ENCODE measurements around the gene DIAPH3.

Gene DIAPH3

DNA sequence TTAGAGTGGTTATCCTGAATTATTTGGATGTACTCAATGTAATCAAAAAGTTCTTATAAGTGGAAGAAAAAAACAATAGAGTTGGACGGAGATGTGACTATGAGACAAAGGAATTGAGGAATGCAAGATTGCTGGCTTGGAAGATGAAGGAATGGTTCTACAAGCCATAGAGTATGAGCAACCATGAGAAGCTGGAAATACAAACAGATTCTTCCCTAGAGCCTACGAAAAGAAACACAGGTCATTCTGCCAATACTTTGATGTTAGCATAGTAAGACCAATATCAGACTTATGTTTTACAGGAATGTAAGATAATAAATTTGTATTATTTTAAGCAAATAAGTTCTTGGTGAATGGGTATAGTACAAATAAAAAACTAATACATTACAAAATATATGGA, 249.2 kb downstream of the DIAPH3 start:
- TF ChIP-seq ZFX (IDR thresholded peaks at IDR 0.05) = no peak
- TF ChIP-seq, protein P1, sequence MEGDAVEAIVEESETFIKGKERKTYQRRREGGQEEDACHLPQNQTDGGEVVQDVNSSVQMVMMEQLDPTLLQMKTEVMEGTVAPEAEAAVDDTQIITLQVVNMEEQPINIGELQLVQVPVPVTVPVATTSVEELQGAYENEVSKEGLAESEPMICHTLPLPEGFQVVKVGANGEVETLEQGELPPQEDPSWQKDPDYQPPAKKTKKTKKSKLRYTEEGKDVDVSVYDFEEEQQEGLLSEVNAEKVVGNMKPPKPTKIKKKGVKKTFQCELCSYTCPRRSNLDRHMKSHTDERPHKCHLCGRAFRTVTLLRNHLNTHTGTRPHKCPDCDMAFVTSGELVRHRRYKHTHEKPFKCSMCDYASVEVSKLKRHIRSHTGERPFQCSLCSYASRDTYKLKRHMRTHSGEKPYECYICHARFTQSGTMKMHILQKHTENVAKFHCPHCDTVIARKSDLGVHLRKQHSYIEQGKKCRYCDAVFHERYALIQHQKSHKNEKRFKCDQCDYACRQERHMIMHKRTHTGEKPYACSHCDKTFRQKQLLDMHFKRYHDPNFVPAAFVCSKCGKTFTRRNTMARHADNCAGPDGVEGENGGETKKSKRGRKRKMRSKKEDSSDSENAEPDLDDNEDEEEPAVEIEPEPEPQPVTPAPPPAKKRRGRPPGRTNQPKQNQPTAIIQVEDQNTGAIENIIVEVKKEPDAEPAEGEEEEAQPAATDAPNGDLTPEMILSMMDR (conservative IDR thresholded peaks at IDR 0.05) = no peak
- H3K27ac ChIP-seq = no peak overlapping the region

- H3K27ac ChIP-seq = no peak overlapping the region
- TF ChIP-seq, protein P1 (conservative IDR thresholded peaks at IDR 0.05) = peak; percentile 75
- no peak for TF ChIP-seq ZFX (IDR thresholded peaks at IDR 0.05)
Measured at GRCh38 chr13:59906413-59907049, 257.2 kb downstream of the DIAPH3 start.

DNA sequence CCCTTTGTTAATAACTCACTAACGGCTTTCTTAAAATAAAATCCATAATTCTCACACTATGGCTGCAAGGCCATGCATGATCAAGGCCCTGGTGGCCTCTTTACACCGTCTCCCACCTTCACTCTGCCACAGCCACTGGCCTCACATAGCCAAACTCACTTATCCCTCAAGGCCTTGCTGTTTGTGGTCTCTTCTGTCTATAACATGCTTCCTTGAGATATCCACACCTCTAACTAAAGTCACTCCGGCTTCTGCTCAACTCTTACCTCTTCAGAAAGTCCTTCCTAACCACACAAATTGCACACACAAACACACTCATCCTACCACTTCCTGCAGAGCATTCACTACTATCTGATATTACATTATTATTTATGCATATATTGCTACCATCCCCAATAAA, 262.5 kb downstream of the DIAPH3 start:
- TF ChIP-seq, protein P1 (conservative IDR thresholded peaks at IDR 0.05) = no peak
- TF ChIP-seq ZFX (IDR thresholded peaks at IDR 0.05) = no peak
- H3K27ac ChIP-seq = no peak overlapping the region

DNA sequence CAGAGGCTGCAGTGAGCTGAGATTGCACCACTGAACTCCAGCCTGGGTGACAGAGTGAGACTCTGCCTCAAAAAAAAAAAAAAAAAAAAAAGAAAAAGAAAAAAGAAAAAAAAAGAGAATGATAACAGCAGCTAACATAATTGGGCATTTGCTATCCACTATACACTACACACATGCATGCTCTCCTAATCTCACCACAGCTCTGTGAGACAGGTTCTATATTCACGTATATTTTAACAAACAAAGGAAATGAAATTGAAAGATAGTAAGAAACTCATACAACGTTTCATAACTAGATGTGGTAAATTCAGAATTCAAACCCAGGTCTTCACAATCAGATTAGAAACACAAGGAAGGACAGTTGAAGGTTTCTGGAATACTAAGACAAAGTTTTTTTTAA, 265.7 kb downstream of the DIAPH3 start:
- H3K27ac ChIP-seq = no peak overlapping the region
- TF ChIP-seq, protein P1 (conservative IDR thresholded peaks at IDR 0.05) = no peak
- no peak for TF ChIP-seq ZFX (IDR thresholded peaks at IDR 0.05)

GRCh38 chr13:59893266-59893665, 270.5 kb downstream of the DIAPH3 start:
- TF ChIP-seq, protein P1 (conservative IDR thresholded peaks at IDR 0.05) = no peak
- TF ChIP-seq ZFX (IDR thresholded peaks at IDR 0.05) = no peak
- H3K27ac ChIP-seq = no peak overlapping the region

- no peak overlapping the region for H3K27ac ChIP-seq
- TF ChIP-seq, protein P1 (conservative IDR thresholded peaks at IDR 0.05) = no peak
Measured at GRCh38 chr13:59891053-59891452, 272.7 kb downstream of the DIAPH3 start.

GRCh38 chr13:59890054-59890453, 273.7 kb downstream of the DIAPH3 start:
- TF ChIP-seq ZFX (IDR thresholded peaks at IDR 0.05) = no peak
- TF ChIP-seq, protein P1 (conservative IDR thresholded peaks at IDR 0.05) = no peak

More at GRCh38 chr13:59890054-59890453, 273.7 kb downstream of the DIAPH3 start:
- no peak overlapping the region for H3K27ac ChIP-seq

Data from C4-2B (cell line).